Esophagus squamous epithelium (tissue), 4 donors: ENCODE results near the gene IRX2.

Experiments
- POLR2A ChIP-seq, 4 donors: fragments of 450-650 bp; IDR thresholded peaks; one replicate each; pipeline ENCODE4 v1.6.1; 2017; ENCODE audit warnings: antibody characterized with exemption in 4 of 4, mild to moderate bottlenecking in 4 of 4, moderate library complexity in 3 of 4
- TF ChIP-seq, protein P1 (sequence below), 6 experiments: fragments of 450-650 bp in 4 of 6; fragments of 200-600 bp in 2 of 6; sonication (generic) in 2 of 6; IDR thresholded peaks; one replicate each; pipeline ENCODE4 v1.5.1; 2016 to 2019; ENCODE audit warnings: antibody characterized with exemption in 6 of 6, mild to moderate bottlenecking in 4 of 6, moderate library complexity in 4 of 6

- TF ChIP-seq, protein P1, sequence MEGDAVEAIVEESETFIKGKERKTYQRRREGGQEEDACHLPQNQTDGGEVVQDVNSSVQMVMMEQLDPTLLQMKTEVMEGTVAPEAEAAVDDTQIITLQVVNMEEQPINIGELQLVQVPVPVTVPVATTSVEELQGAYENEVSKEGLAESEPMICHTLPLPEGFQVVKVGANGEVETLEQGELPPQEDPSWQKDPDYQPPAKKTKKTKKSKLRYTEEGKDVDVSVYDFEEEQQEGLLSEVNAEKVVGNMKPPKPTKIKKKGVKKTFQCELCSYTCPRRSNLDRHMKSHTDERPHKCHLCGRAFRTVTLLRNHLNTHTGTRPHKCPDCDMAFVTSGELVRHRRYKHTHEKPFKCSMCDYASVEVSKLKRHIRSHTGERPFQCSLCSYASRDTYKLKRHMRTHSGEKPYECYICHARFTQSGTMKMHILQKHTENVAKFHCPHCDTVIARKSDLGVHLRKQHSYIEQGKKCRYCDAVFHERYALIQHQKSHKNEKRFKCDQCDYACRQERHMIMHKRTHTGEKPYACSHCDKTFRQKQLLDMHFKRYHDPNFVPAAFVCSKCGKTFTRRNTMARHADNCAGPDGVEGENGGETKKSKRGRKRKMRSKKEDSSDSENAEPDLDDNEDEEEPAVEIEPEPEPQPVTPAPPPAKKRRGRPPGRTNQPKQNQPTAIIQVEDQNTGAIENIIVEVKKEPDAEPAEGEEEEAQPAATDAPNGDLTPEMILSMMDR (IDR thresholded peaks at IDR 0.05) = no peak
- TF ChIP-seq POLR2A (IDR thresholded peaks at IDR 0.05) = no peak
Observed at GRCh38 chr5:2747363-2748162, 3.9 kb downstream of the IRX2 start.
